DMS114 treated with DMSO at 0.1 percent for 48 hours (cell line): Measurements from ENCODE around the gene USP35.
"Not testable (repeated sequence)": the region's sequence is repeated elsewhere in the genome, so short reads cannot be mapped to it uniquely, and the experiment has no call there.

Experiments
- DNase-seq: peaks from one replicate; lab custom pipeline; 2025; ENCODE audit not compliant: unreplicated experiment; lab: John Stamatoyannopoulos, UW

The USP35 gene

GRCh38 chr11:78214331-78215194 is 25.8 kb downstream of the USP35 start:
- no peak for DNase-seq

GRCh38 chr11:78216021-78216420 is 27.3 kb downstream of the USP35 start:
- no peak for DNase-seq

GRCh38 chr11:78216571-78217287 is 28.0 kb downstream of the USP35 start:
- DNase-seq, result no peak

GRCh38 chr11:78217650-78218541 is 29.2 kb downstream of the USP35 start:
- no peak for DNase-seq

- DNase-seq, result no peak
Observed at GRCh38 chr11:78218707-78219492, 30.2 kb downstream of the USP35 start.

GRCh38 chr11:78219493-78220217 is 30.9 kb downstream of the USP35 start:
- DNase-seq, result no peak

- no peak for DNase-seq
Observed at GRCh38 chr11:78220218-78221157, 31.8 kb downstream of the USP35 start.

- DNase-seq, result no peak
Observed at GRCh38 chr11:78221396-78222315, 32.9 kb downstream of the USP35 start.

GRCh38 chr11:78222726-78223125 is 34.0 kb downstream of the USP35 start:
- DNase-seq, result not testable (repeated sequence)

GRCh38 chr11:78223320-78223954 is 34.7 kb downstream of the USP35 start:
- DNase-seq, result no peak

GRCh38 chr11:78224506-78224905 is 35.8 kb downstream of the USP35 start:
- DNase-seq, result no peak

- DNase-seq, result no peak
Observed at GRCh38 chr11:78224906-78225420, 36.2 kb downstream of the USP35 start.

GRCh38 chr11:78226684-78227680 is 38.3 kb downstream of the USP35 start:
- DNase-seq, result no peak

GRCh38 chr11:78227921-78228320 is 39.2 kb downstream of the USP35 start:
- no peak for DNase-seq

- DNase-seq, result peak; percentile 10
Observed at GRCh38 chr11:78228467-78228866, 39.7 kb downstream of the USP35 start.

GRCh38 chr11:78229106-78229505 is 40.4 kb downstream of the USP35 start:
- DNase-seq, result no peak
